Measurements from ENCODE around the gene DDR2. TPM values are rescaled to one million over a fixed set of nuclear protein-coding genes. Genes with fewer than 3 reads are reported as not detected.

Gene DDR2
- total RNA-seq, 2 experiments from 2014 or later, result 0.15 to 0.18 TPM

DNA sequence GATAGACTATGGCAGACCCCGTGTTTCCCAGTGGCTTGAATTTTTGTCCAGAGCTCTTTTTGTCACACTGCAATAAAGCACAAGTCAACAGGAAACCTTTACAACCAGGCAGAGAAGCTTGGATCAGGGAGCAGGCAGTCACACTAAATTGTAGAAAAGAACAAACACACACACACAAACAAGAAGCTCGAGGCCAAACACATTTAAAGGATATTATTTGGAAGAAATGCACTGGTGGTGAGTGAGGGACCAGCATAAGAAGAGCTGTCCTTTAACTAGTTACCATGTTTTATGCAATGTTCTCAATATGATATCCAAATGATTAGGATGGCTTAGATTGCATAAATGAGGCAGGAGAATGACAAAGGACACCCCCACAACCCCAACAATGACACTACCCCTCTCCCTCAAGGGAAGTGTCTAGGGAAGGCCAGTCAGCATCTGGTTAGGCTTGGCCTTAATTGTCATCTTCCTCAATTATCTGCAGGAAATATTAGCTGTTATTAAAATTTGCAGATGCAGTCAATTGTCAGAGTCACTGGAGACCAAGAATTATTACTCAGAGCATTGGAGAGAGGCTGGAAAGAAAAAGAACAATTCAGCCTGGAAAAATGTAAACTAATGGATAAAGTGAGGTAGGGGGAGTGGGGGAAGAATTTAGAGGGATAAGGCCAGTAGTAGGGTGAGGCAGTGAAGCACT lies 35.3 kb downstream of the DDR2 start:
- no peaks in the 10 kb centered on the region for H3K36me3 Mint-ChIP-seq (ENCODE audit: low read depth)
- no peak overlapping the region for H3K27ac Mint-ChIP-seq
- peaks cover 8% of the 10 kb centered on the region for H3K27me3 Mint-ChIP-seq
- H3K4me1 Mint-ChIP-seq, result no peaks in the 10 kb centered on the region
- DNase-seq, result no peak
- CTCF ChIA-PET, result no interaction called here
- H3K4me3 Mint-ChIP-seq, result no peak overlapping the region
- POLR2A ChIA-PET, result no interaction called here
- no peaks in the 10 kb centered on the region for H3K9me3 Mint-ChIP-seq

DNA sequence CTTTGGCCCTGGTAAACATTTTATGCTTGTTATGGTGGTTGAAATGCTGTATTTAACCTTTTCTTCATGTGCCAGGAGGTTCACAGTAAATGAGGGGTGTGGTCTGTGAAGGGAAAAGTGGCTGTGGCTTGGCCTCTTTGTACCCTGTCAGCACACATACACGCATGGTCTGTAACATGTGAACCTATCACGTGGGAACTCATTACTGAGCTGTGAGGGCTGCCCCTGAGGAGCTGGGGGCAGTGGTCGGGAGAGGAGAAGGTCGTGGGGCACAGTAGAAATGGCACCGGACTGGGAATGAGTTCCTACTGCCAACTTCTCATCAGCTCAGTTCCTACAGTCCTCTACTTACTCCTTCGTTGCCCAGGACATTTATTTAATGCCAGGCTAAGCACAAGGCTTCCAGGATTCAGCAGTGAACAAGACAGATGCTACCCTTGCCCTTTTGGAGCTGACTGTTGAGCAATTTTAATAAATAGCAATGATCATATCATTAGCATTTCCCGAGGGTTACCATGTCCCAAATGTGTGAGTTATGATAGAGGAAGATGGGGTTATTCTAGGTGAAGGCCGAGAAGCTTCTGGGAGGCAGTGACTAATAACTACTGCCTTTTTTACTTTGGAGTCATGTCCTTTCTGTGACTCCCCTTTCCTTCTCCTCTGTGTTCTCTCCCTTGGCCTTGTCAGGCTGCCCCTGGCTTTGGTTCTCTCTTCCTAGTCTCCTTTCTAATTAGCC lies 38.8 kb downstream of the DDR2 start:
- DNase-seq, result no peak
- Mint-ChIP-seq H3K27ac (no peak overlapping the region), H3K36me3 (ENCODE audit: low read depth) (no peaks in the 10 kb centered on the region), H3K27me3 (peaks cover 3% of the 10 kb centered on the region), H3K4me1 (no peaks in the 10 kb centered on the region), H3K9me3 (no peaks in the 10 kb centered on the region), H3K4me3 (no peak overlapping the region)
- ChIA-PET POLR2A (no interaction called here), CTCF (interaction anchor here (0.6 kb wide), 1 partner anchor 44 kb away, joined by 3 read pairs; no protein-coding TSS in a partner anchor)

DNA sequence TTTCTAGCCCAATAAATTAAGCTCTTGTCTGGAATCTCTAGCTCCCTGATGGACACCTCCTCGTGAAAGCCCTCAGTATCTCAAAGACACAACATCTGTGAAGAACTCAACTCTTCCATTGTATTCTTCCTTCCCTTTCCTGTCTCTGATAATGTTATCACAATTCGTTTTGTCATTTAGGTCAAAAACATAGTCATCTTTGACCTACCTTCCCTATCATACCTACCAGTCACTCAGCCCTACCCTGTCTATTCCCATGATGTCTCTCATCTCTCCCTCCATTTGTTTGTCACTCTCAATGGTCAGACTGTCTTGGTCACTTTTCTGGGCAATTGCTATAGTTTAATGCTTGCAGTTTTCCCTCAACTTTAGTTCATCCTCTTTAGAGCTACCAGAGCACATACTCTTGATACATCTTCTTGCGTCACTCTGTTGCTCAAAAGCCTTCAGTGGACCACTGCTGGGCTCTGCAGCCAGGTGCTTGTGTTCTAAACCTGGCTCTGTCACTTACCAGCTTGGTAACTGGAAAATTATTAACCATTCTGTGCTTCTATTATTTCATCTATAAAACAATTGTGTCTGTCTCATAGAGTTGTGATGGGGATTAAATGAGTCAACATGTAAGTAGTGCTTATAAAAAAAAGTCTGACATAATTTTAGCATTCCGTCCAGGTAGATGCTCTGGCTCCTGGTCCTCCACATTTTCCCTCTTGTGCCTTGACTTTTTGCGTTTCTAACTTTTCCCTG lies 39.6 kb downstream of the DDR2 start:
- POLR2A ChIA-PET, result no interaction called here
- Mint-ChIP-seq H3K9me3 (no peaks in the 10 kb centered on the region), H3K27ac (no peak overlapping the region), H3K4me3 (no peak overlapping the region), H3K36me3 (ENCODE audit: low read depth) (no peaks in the 10 kb centered on the region), H3K4me1 (no peaks in the 10 kb centered on the region), H3K27me3 (peaks cover 3% of the 10 kb centered on the region)
- CTCF ChIA-PET, result interaction anchor here (0.6 kb wide), 1 partner anchor 45 kb away, joined by 3 read pairs; no protein-coding TSS in a partner anchor
- DNase-seq, result no peak

DNA sequence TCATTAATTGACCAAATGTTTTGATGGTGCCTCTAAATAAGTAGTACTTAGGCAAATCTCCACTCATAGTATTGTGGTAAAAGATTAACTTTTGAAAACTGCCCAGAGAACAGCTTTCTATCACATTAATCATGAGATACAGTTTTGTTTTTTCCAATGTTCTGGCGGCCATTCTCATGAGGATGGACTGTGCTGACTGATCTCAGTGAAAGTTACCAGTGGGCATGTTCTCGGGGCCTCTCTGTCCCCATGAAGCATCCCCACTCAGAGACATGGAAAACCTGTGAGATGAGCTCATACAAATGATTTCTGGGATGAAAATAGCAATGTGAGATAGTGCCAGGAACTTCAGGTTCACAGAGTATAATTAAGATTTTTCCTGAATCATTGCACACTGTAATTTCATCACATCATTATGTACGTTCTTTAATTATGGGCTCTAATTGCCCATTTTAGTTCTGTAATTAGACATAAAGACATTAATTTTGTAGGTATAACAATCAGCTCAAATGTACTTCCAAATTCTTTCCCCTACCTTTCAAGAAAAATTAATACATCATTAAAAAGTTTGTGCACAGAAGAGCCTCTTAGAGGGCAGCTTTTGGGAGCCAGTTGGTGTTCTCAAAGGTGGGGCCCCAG lies 40.5 kb downstream of the DDR2 start:
- no peak for DNase-seq
- H3K27ac Mint-ChIP-seq, result no peak overlapping the region
- no peaks in the 10 kb centered on the region for H3K4me1 Mint-ChIP-seq
- H3K9me3 Mint-ChIP-seq, result no peaks in the 10 kb centered on the region
- H3K27me3 Mint-ChIP-seq, result peaks cover 3% of the 10 kb centered on the region
- ChIA-PET POLR2A (no interaction called here), CTCF (no interaction called here)
- no peaks in the 10 kb centered on the region for H3K36me3 Mint-ChIP-seq (ENCODE audit: low read depth)
- H3K4me3 Mint-ChIP-seq, result no peak overlapping the region

DNA sequence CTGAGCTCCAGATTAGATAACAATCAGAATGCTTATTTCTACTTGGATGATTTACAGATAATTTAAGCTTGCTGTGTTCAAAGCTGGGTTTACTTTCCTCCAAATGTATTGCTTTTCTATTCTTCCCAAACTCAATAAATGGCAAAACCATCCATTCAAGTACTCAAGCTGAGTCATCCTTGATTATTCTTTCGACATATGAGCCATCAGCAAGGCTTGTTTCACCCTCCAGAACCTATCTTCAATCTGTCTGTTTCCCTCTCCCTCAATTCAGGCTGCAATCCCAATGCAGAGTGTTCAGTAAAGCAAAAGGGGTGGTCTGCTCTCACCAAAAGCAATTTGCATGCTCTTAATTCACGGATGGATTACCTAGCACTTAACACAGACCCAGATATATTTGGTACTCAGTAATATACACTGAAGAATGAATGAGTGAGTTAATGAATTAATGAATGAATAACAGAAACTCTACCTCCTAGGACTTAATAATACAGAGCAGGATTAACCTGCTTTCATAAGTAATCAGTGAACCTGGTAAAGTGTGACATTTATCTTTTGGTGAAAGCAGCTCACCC lies 41.9 kb downstream of the DDR2 start:
- Mint-ChIP-seq H3K36me3 (ENCODE audit: low read depth) (no peaks in the 10 kb centered on the region), H3K9me3 (no peaks in the 10 kb centered on the region), H3K4me3 (no peak overlapping the region), H3K27ac (no peak overlapping the region), H3K27me3 (no peaks in the 10 kb centered on the region), H3K4me1 (no peaks in the 10 kb centered on the region)
- ChIA-PET CTCF (interaction anchor here (0.5 kb wide), 1 partner anchor 60 kb away, joined by 4 read pairs; no protein-coding TSS in a partner anchor), POLR2A (no interaction called here)
- no peak for DNase-seq

DNA sequence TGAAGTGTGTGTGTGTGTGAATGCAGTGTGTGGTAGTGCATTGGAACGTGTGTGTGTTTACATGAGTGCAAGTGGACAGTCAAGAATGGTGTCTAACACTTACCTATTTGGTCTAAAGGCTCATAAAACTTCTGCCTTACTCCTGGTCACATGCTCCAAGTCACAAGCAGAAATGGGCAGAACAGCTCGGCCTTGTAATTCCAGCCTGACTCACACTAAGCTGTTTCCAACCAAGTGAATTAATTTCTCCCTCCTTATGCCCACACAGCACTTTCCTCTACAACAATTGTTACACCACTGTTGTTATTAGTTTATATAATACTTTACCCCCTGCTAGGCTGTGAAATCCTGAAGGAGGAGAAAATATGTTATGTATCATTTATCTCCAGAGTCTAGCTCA lies 43.8 kb downstream of the DDR2 start:
- H3K9me3 Mint-ChIP-seq, result no peaks in the 10 kb centered on the region
- H3K27me3 Mint-ChIP-seq, result no peaks in the 10 kb centered on the region
- CTCF ChIA-PET, result no interaction called here
- no peak for DNase-seq
- no peaks in the 10 kb centered on the region for H3K4me1 Mint-ChIP-seq
- POLR2A ChIA-PET, result no interaction called here
- H3K4me3 Mint-ChIP-seq, result no peak overlapping the region
- H3K36me3 Mint-ChIP-seq (ENCODE audit: low read depth), result no peaks in the 10 kb centered on the region
- no peak overlapping the region for H3K27ac Mint-ChIP-seq

DNA sequence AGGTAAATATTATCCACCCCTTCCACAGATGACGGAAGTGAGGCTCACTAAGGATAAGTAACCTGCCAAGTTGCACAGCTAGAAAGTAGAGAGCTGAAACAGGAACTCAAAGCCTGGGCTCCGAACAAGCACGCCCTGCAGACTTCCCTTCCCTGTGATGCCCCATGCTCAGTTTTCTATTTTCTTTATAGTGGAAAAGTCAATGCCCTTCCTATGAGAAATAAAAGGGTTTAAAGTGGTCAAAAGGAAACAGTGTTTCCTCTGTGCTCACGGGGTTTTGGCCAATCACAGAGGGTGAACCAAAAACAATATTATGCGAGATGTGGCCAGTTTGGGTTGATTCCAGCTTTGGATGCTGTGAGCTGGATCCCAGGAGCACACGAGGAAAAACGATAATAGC lies 44.5 kb downstream of the DDR2 start:
- no peaks in the 10 kb centered on the region for H3K27me3 Mint-ChIP-seq
- ChIA-PET POLR2A (no interaction called here), CTCF (no interaction called here)
- no peaks in the 10 kb centered on the region for H3K9me3 Mint-ChIP-seq
- DNase-seq, result no peak
- H3K36me3 Mint-ChIP-seq (ENCODE audit: low read depth), result no peaks in the 10 kb centered on the region
- no peak overlapping the region for H3K4me3 Mint-ChIP-seq
- H3K27ac Mint-ChIP-seq, result no peak overlapping the region
- H3K4me1 Mint-ChIP-seq, result no peaks in the 10 kb centered on the region

DNA sequence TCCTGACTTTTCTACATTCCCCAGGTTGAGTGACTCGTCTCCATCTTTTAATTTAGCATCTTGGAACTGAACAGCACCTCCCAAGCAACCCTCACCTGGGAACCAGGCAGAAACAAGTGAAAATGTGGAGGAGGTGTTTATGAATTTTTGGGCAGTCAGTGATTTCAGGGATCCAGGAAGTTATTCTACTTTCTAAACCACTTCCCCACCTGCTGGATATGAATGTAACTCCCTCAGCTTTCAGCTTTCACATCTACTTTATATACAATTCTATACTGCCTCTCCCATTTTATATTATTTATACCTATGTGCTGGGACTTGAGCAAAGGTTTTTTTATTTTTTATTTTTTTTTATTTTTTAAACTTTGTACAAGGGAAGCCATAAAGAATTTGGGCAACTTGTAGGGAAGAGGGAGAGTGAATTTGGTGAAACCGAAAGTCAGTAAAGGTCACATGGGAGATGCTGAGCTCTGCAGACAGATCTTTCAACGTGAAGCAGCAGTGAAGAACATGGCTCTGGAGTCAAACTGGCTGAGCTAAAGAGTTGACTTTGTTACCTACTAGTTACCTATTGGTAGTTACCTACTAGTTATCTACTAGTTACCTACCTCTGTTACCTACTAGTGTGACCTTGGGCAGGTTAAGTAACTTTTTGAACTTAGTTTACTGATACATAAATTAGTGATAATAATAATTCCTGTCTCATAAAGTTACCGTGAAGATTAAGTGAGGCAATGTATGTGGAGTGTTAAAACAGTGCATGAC lies 45.5 kb downstream of the DDR2 start:
- Mint-ChIP-seq H3K27me3 (no peaks in the 10 kb centered on the region), H3K4me1 (no peaks in the 10 kb centered on the region), H3K4me3 (no peak overlapping the region), H3K27ac (no peak overlapping the region), H3K36me3 (ENCODE audit: low read depth) (no peaks in the 10 kb centered on the region), H3K9me3 (no peaks in the 10 kb centered on the region)
- DNase-seq, result no peak
- ChIA-PET POLR2A (no interaction called here), CTCF (no interaction called here)

DNA sequence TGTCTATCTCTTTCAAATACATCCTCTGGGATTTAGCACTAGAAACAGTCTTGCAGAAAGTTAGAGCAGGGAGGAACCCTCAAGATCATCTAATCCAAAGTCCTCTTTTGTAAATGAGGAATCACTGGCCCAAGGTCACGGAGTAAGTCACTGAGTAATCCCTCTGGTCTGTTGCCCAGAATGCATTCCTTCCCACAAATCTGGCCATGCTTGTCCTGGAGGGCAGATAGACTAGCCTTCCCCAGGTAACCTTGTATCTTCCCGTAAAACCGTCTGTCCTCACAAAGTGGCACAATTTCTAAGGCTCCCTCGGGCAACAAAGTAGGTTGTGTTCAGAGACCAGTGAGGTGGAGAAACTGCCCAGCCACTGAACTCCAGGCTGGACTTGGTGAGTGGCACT lies 46.2 kb downstream of the DDR2 start:
- no peaks in the 10 kb centered on the region for H3K4me1 Mint-ChIP-seq
- DNase-seq, result no peak
- POLR2A ChIA-PET, result no interaction called here
- H3K36me3 Mint-ChIP-seq (ENCODE audit: low read depth), result no peaks in the 10 kb centered on the region
- H3K27ac Mint-ChIP-seq, result no peak overlapping the region
- H3K9me3 Mint-ChIP-seq, result no peaks in the 10 kb centered on the region
- no peaks in the 10 kb centered on the region for H3K27me3 Mint-ChIP-seq
- no peak overlapping the region for H3K4me3 Mint-ChIP-seq
- CTCF ChIA-PET, result no interaction called here

DNA sequence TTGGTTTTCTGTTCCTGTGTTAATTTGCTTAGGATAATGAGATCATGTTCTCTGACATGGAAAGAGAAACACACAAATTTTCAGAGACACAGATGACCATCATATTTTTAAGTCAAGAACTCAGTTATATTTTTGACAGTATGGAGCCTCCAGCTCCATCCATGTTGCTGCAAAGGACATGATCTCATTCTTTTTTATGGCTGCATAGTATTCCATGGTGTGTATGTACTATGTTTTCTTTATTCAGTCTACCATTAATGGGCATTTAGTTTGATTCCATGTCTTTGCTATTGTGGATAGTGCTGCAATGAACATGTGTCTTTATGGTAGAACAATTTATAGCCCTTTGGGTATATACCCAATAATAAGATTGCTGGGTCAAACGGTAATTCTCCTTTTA lies 47.0 kb downstream of the DDR2 start:
- no peaks in the 10 kb centered on the region for H3K36me3 Mint-ChIP-seq (ENCODE audit: low read depth)
- no peaks in the 10 kb centered on the region for H3K9me3 Mint-ChIP-seq
- POLR2A ChIA-PET, result no interaction called here
- H3K4me3 Mint-ChIP-seq, result no peak overlapping the region
- DNase-seq, result no peak
- no peaks in the 10 kb centered on the region for H3K4me1 Mint-ChIP-seq
- CTCF ChIA-PET, result no interaction called here
- H3K27ac Mint-ChIP-seq, result no peak overlapping the region
- no peaks in the 10 kb centered on the region for H3K27me3 Mint-ChIP-seq

DNA sequence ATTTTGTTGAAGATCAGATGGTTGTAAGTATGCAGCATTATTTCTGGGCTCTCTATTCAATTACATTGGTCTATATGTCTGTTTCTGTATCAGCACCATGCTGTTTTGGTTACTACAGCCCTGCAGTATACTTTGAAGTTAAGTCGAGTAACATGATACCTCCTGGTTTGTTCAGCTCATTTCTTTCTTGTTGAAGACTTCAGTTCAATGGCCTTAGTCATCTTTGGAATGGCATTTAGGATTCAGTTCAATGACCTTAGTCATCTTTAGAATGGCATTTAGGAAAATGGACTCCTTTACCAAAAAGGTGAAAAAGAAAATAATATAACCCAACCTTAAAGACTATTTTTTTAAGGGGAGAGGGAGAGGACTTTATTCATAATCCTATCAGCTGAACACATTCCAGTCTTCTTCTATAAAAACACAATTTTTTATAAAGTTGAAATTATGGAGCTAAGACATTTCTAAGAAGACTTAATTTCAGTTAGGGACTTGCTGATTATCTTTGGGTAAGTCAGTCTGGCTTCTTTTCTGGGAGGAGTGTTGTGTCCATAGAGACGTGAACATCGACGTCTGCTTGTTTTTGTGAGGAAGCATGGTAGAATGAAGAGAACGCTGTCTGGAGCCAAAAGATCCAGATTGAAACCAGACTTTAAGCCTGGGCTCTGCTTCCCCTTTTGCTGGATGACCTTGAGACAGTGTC lies 48.3 kb downstream of the DDR2 start:
- ChIA-PET CTCF (interaction anchor here (0.9 kb wide), 1 partner anchor 9 kb away, joined by 3 read pairs; no protein-coding TSS in a partner anchor), POLR2A (no interaction called here)
- H3K27ac Mint-ChIP-seq, result no peak overlapping the region
- H3K9me3 Mint-ChIP-seq, result no peaks in the 10 kb centered on the region
- no peaks in the 10 kb centered on the region for H3K4me1 Mint-ChIP-seq
- H3K36me3 Mint-ChIP-seq (ENCODE audit: low read depth), result no peaks in the 10 kb centered on the region
- DNase-seq, result no peak
- H3K4me3 Mint-ChIP-seq, result no peak overlapping the region
- H3K27me3 Mint-ChIP-seq, result no peaks in the 10 kb centered on the region

DNA sequence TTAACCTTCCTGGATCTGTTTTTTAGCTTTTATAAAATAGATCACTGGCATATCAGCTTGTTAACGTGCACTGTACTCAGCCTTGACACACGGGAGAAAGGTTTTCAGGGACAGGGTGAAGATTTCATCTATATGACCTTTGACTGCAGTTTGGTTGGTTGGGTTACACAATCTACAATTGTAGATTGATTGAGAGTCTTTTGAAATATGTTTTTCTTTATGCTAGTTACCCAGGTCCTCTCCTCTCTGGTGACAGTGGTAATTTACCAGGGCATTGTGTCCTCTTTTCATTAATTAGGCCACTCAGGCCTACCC lies 48.8 kb downstream of the DDR2 start:
- ChIA-PET POLR2A (no interaction called here), CTCF (interaction anchor here (0.9 kb wide), 1 partner anchor 8 kb away, joined by 3 read pairs; no protein-coding TSS in a partner anchor)
- no peaks in the 10 kb centered on the region for H3K4me1 Mint-ChIP-seq
- H3K27me3 Mint-ChIP-seq, result no peaks in the 10 kb centered on the region
- no peak overlapping the region for H3K27ac Mint-ChIP-seq
- no peak for DNase-seq
- H3K4me3 Mint-ChIP-seq, result no peak overlapping the region
- H3K9me3 Mint-ChIP-seq, result no peaks in the 10 kb centered on the region
- no peaks in the 10 kb centered on the region for H3K36me3 Mint-ChIP-seq (ENCODE audit: low read depth)
